HEK293 (cell line): ENCODE results near the gene CNTN2.

Source experiments
- SALL2 ChIP-seq: fragments of 450-650 bp; formaldehyde crosslinking; IDR thresholded peaks from 2 replicates; pipeline ENCODE4 v1.5.0; 2017; ENCODE audit warnings: missing biosample characterization, mild to moderate bottlenecking, missing genetic modification characterization, borderline replicate concordance
- TCF7L2 ChIP-seq: IDR thresholded peaks from 2 replicates; pipeline ENCODE4 v1.6.1; 2011; ENCODE audit warnings: low read depth, mild to moderate bottlenecking, inconsistent platforms, low read length, moderate library complexity, borderline replicate concordance
- ZNF184 ChIP-seq: fragments of 450-650 bp; IDR thresholded peaks from 2 replicates; pipeline ENCODE4 v1.5.1; 2018; ENCODE audit warnings: missing biosample characterization, mild to moderate bottlenecking, missing genetic modification characterization
- TF ChIP-seq, protein P1 (sequence below): fragments of 450-650 bp; formaldehyde crosslinking; IDR thresholded peaks from 2 replicates; pipeline ENCODE4 v1.5.1; 2016; ENCODE audit warnings: missing biosample characterization, missing genetic modification characterization
- TF ChIP-seq, protein P2 (sequence below): fragments of 450-650 bp; formaldehyde crosslinking; IDR thresholded peaks from 2 replicates; pipeline ENCODE4 v1.5.1; 2016; ENCODE audit warnings: missing biosample characterization, missing genetic modification characterization

- TF ChIP-seq TCF7L2 (no peak), ZNF184 (tag by site-specific recombination) (no peak), SALL2 (tag by site-specific recombination) (no peak)
- TF ChIP-seq, protein P1, sequence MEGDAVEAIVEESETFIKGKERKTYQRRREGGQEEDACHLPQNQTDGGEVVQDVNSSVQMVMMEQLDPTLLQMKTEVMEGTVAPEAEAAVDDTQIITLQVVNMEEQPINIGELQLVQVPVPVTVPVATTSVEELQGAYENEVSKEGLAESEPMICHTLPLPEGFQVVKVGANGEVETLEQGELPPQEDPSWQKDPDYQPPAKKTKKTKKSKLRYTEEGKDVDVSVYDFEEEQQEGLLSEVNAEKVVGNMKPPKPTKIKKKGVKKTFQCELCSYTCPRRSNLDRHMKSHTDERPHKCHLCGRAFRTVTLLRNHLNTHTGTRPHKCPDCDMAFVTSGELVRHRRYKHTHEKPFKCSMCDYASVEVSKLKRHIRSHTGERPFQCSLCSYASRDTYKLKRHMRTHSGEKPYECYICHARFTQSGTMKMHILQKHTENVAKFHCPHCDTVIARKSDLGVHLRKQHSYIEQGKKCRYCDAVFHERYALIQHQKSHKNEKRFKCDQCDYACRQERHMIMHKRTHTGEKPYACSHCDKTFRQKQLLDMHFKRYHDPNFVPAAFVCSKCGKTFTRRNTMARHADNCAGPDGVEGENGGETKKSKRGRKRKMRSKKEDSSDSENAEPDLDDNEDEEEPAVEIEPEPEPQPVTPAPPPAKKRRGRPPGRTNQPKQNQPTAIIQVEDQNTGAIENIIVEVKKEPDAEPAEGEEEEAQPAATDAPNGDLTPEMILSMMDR (tag by site-specific recombination): no peak
- TF ChIP-seq, protein P2, sequence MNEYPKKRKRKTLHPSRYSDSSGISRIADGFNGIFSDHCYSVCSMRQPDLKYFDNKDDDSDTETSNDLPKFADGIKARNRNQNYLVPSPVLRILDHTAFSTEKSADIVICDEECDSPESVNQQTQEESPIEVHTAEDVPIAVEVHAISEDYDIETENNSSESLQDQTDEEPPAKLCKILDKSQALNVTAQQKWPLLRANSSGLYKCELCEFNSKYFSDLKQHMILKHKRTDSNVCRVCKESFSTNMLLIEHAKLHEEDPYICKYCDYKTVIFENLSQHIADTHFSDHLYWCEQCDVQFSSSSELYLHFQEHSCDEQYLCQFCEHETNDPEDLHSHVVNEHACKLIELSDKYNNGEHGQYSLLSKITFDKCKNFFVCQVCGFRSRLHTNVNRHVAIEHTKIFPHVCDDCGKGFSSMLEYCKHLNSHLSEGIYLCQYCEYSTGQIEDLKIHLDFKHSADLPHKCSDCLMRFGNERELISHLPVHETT (tag by site-specific recombination): no peak
These were observed 29.3 kb downstream of the CNTN2 start for GRCh38 chr1:205072286-205072685.
